ENCODE results near the gene SAMD11. TPM values are rescaled to one million over a fixed set of nuclear protein-coding genes. Genes with fewer than 3 reads are reported as not detected.

SAMD11 gene
- total and polyA plus RNA-seq, 4 donors = 0.51 to 4.1 (median 1.3) TPM

DNA sequence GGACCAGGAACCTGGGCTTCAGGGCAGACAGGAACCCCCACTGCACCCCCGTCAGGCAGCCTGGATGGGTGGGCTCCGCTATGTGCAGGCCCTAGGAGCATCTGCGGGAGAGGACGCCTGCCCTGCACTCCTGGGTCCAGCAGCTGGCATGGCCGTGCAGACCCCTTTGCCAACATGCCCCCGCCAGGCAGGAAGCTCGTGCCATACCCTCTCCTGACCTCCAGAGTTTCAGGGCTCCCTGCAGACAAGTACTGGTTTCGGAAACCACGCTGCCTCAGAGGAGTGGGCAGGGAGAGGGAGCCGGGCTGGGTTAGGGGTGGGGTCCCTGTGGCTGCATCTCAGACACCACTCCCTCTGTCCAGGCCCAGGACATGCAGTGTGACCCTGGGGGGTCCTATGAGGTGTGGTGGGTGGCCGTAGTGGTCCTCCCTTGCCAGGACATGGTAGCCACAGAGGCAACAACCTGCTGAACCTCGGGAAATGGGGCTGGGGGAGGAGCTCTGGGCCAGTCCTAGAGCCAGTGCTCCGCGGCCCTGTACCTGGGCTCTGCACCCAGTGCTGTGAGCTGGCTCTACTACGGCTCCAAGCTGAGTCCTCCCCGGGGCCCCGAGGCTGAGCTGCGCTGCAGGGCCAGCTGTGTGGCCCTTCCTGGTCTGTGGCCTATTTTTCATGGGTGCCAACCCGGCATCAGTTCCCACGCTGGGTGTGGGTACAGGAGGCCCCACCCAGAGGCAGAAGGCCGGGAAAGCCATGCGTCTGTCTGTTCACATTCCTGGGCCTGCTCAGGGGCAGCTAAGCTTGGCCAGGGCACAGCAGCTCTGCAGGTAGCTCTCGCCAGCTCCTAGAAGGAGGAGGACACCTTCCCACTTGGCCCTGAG is 44.0 kb downstream of the SAMD11 start:
- Histone ChIP-seq H3K4me1 (ENCODE audit: control insufficient read depth in 4 of 4, insufficient read depth in 4 of 4, low read length in 3 of 4) (peaks cover 3 to 12% (median 9%) of the 10 kb centered on the region in 4 donors), H3K27me3 (ENCODE audit: control insufficient read depth in 4 of 4, insufficient read depth in 4 of 4, low read length in 3 of 4) (peaks cover 0 to 14% (median 1%) of the 10 kb centered on the region in 4 donors), H3K36me3 (ENCODE audit: control insufficient read depth in 4 of 4, insufficient read depth in 3 of 4, low read depth in 1 of 4, low read length in 3 of 4) (peaks cover 0 to 4% (median 0%) of the 10 kb centered on the region in 4 donors), H3K9me3 (ENCODE audit: control insufficient read depth in 4 of 4, low read length in 3 of 4) (no peaks in the 10 kb centered on the region), H3K27ac (ENCODE audit: low read depth in 1 of 2, low read length in 2 of 2) (no peak overlapping the region), H3K9ac (ENCODE audit: low read depth in 1 of 2, low read length in 2 of 2) (no peak overlapping the region), H3K4me3 (ENCODE audit: low read depth in 1 of 3, low read length in 3 of 3) (no peak overlapping the region)
- DNase-seq (ENCODE audit: low spot score) = no peak
- WGBS = 78% methylated on average over 23 of the region's 23 CpGs
- no peak for TF ChIP-seq NR2F2 (IDR thresholded peaks at IDR 0.05)
- TF ChIP-seq, protein P1, sequence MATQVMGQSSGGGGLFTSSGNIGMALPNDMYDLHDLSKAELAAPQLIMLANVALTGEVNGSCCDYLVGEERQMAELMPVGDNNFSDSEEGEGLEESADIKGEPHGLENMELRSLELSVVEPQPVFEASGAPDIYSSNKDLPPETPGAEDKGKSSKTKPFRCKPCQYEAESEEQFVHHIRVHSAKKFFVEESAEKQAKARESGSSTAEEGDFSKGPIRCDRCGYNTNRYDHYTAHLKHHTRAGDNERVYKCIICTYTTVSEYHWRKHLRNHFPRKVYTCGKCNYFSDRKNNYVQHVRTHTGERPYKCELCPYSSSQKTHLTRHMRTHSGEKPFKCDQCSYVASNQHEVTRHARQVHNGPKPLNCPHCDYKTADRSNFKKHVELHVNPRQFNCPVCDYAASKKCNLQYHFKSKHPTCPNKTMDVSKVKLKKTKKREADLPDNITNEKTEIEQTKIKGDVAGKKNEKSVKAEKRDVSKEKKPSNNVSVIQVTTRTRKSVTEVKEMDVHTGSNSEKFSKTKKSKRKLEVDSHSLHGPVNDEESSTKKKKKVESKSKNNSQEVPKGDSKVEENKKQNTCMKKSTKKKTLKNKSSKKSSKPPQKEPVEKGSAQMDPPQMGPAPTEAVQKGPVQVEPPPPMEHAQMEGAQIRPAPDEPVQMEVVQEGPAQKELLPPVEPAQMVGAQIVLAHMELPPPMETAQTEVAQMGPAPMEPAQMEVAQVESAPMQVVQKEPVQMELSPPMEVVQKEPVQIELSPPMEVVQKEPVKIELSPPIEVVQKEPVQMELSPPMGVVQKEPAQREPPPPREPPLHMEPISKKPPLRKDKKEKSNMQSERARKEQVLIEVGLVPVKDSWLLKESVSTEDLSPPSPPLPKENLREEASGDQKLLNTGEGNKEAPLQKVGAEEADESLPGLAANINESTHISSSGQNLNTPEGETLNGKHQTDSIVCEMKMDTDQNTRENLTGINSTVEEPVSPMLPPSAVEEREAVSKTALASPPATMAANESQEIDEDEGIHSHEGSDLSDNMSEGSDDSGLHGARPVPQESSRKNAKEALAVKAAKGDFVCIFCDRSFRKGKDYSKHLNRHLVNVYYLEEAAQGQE (IDR thresholded peaks at IDR 0.05) = no peak
- no peak for TF ChIP-seq SP1 (IDR thresholded peaks at IDR 0.05)
- no peak for TF ChIP-seq FOXA2 (IDR thresholded peaks at IDR 0.05)
- TF ChIP-seq GABPA (IDR thresholded peaks at IDR 0.05 in 1 of 2, conservative IDR thresholded peaks at IDR 0.05 in 1 of 2) = no peak
- TF ChIP-seq RAD21 (IDR thresholded peaks at IDR 0.05) = no peak
- TF ChIP-seq, protein P2, sequence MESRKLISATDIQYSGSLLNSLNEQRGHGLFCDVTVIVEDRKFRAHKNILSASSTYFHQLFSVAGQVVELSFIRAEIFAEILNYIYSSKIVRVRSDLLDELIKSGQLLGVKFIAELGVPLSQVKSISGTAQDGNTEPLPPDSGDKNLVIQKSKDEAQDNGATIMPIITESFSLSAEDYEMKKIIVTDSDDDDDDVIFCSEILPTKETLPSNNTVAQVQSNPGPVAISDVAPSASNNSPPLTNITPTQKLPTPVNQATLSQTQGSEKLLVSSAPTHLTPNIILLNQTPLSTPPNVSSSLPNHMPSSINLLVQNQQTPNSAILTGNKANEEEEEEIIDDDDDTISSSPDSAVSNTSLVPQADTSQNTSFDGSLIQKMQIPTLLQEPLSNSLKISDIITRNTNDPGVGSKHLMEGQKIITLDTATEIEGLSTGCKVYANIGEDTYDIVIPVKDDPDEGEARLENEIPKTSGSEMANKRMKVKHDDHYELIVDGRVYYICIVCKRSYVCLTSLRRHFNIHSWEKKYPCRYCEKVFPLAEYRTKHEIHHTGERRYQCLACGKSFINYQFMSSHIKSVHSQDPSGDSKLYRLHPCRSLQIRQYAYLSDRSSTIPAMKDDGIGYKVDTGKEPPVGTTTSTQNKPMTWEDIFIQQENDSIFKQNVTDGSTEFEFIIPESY (IDR thresholded peaks at IDR 0.05) = no peak
- TF ChIP-seq YY1 (IDR thresholded peaks at IDR 0.05) = no peak
- no peak for TF ChIP-seq FOXA1 (IDR thresholded peaks at IDR 0.05)
- TF ChIP-seq, protein P3, sequence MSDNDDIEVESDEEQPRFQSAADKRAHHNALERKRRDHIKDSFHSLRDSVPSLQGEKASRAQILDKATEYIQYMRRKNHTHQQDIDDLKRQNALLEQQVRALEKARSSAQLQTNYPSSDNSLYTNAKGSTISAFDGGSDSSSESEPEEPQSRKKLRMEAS (IDR thresholded peaks at IDR 0.05) = no peak
- no peak for TF ChIP-seq EGR1 (IDR thresholded peaks at IDR 0.05; ENCODE audit: low read depth in 2 of 2)

DNA sequence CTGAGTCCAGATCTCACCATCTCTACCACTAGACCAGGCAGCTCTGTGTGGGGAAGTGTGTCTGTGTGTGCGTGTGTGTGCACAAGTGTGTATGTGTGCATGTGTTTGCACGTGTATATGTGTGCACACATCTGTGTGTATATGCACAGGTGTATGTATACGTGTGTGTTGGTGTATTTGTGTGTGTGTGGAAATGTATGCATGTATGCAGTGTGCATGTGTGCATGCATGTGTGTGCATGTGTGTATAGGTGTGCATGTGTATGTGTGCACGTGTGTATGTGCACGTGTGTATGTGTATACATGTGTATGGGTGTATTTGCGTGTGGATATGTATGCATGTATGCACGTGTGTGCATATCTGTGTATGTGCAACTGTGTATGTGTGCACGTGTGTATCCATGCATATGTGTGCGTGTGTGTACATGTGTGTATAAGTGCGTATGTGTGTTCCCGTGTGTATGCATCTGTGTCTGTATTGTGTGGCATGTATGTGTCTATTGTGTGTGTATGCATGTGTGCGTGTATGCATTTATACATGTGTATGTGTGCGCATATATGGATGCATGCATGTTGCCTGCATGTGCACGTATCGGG is 45.6 kb downstream of the SAMD11 start:
- Histone ChIP-seq H3K4me1 (ENCODE audit: control insufficient read depth in 4 of 4, insufficient read depth in 4 of 4, low read length in 3 of 4) (peaks cover 3 to 12% (median 9%) of the 10 kb centered on the region in 4 donors), H3K27me3 (ENCODE audit: control insufficient read depth in 4 of 4, insufficient read depth in 4 of 4, low read length in 3 of 4) (peaks cover 0 to 24% (median 1%) of the 10 kb centered on the region in 4 donors), H3K36me3 (ENCODE audit: control insufficient read depth in 4 of 4, insufficient read depth in 3 of 4, low read depth in 1 of 4, low read length in 3 of 4) (no peaks in the 10 kb centered on the region), H3K9me3 (ENCODE audit: control insufficient read depth in 4 of 4, low read length in 3 of 4) (no peaks in the 10 kb centered on the region), H3K27ac (ENCODE audit: low read depth in 1 of 2, low read length in 2 of 2) (no peak overlapping the region), H3K4me3 (ENCODE audit: low read depth in 1 of 3, low read length in 3 of 3) (no peak overlapping the region), H3K9ac (ENCODE audit: low read depth in 1 of 2, low read length in 2 of 2) (no peak overlapping the region)
- DNase-seq (ENCODE audit: low spot score) = no peak
- TF ChIP-seq, protein P4, sequence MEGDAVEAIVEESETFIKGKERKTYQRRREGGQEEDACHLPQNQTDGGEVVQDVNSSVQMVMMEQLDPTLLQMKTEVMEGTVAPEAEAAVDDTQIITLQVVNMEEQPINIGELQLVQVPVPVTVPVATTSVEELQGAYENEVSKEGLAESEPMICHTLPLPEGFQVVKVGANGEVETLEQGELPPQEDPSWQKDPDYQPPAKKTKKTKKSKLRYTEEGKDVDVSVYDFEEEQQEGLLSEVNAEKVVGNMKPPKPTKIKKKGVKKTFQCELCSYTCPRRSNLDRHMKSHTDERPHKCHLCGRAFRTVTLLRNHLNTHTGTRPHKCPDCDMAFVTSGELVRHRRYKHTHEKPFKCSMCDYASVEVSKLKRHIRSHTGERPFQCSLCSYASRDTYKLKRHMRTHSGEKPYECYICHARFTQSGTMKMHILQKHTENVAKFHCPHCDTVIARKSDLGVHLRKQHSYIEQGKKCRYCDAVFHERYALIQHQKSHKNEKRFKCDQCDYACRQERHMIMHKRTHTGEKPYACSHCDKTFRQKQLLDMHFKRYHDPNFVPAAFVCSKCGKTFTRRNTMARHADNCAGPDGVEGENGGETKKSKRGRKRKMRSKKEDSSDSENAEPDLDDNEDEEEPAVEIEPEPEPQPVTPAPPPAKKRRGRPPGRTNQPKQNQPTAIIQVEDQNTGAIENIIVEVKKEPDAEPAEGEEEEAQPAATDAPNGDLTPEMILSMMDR (IDR thresholded peaks at IDR 0.05; ENCODE audit: low read depth, low read length, missing input control) = no peak
- 79% methylated on average over 15 of the region's 15 CpGs for WGBS
